ENCODE data around the gene HAUS8.

Gene HAUS8

GRCh38 chr19:17075035-17075863 lies at the start of gene HAUS8, which contains the start of gene MYO9B:
HAUS8 (minus strand) TSS chr19:17075452; CDS start chr19:17075422, 30 bp downstream.
MYO9B (plus strand) TSS chr19:17075777; CDS start chr19:17101718, 25,941 bp downstream.
- TF ChIP-seq CTCF (IDR thresholded peaks at IDR 0.05), result peak; percentile 35
- H3K36me3 ChIP-seq, result peaks cover 21% of the 10 kb centered on the region
- peak within 1 kb of the TSS; percentile 91 to 92 for H3K4me3 ChIP-seq (ENCODE audit: low read depth in 1 of 2, low read length in 1 of 2)
- peak within 1 kb of the TSS; percentile 93 for H3K27ac ChIP-seq
- peaks cover 54% of the 10 kb centered on the region in 2 experiments for H3K4me1 ChIP-seq (ENCODE audit: control insufficient read depth in 1 of 2, insufficient read depth in 1 of 2, low read depth in 1 of 2, low read length in 1 of 2)
- no peaks in the 10 kb centered on the region for H3K9me3 ChIP-seq
- no peaks in the 10 kb centered on the region for H3K27me3 ChIP-seq

- peaks cover 73 to 75% of the 10 kb centered on the region in 2 experiments for H3K4me1 ChIP-seq (ENCODE audit: control insufficient read depth in 1 of 2, insufficient read depth in 1 of 2, low read depth in 1 of 2, low read length in 1 of 2)
- no peaks in the 10 kb centered on the region for H3K9me3 ChIP-seq
- H3K27ac ChIP-seq, result peak overlapping the region; percentile 97
- no peaks in the 10 kb centered on the region for H3K27me3 ChIP-seq
- H3K36me3 ChIP-seq, result peaks cover 29% of the 10 kb centered on the region
- TF ChIP-seq CTCF (IDR thresholded peaks at IDR 0.05), result no peak
- no peak overlapping the region for H3K4me3 ChIP-seq (ENCODE audit: low read depth in 1 of 2, low read length in 1 of 2)
These were observed 48.8 kb upstream of the HAUS8 start for GRCh38 chr19:17124025-17124424.

- TF ChIP-seq CTCF (IDR thresholded peaks at IDR 0.05), result no peak
- no peaks in the 10 kb centered on the region for H3K9me3 ChIP-seq
- H3K36me3 ChIP-seq, result peaks cover 23% of the 10 kb centered on the region
- H3K4me3 ChIP-seq (ENCODE audit: low read depth in 1 of 2, low read length in 1 of 2), result no peak overlapping the region
- peaks cover 75 to 78% of the 10 kb centered on the region in 2 experiments for H3K4me1 ChIP-seq (ENCODE audit: control insufficient read depth in 1 of 2, insufficient read depth in 1 of 2, low read depth in 1 of 2, low read length in 1 of 2)
- no peaks in the 10 kb centered on the region for H3K27me3 ChIP-seq
- H3K27ac ChIP-seq, result peak overlapping the region; percentile 97
These were observed 47.8 kb upstream of the HAUS8 start for GRCh38 chr19:17123041-17123440.

- Histone ChIP-seq H3K27ac (peak overlapping the region; percentile 97), H3K4me1 (ENCODE audit: control insufficient read depth in 1 of 2, insufficient read depth in 1 of 2, low read depth in 1 of 2, low read length in 1 of 2) (peaks cover 76% of the 10 kb centered on the region in 2 experiments), H3K27me3 (no peaks in the 10 kb centered on the region), H3K36me3 (peaks cover 18% of the 10 kb centered on the region), H3K9me3 (no peaks in the 10 kb centered on the region), H3K4me3 (ENCODE audit: low read depth in 1 of 2, low read length in 1 of 2) (no peak overlapping the region)
- TF ChIP-seq CTCF (IDR thresholded peaks at IDR 0.05), result no peak
These were observed 46.6 kb upstream of the HAUS8 start for GRCh38 chr19:17121736-17122293.

GRCh38 chr19:17118957-17119356 lies 43.7 kb upstream of the HAUS8 start:
- peaks cover 23% of the 10 kb centered on the region for H3K36me3 ChIP-seq
- H3K27me3 ChIP-seq, result no peaks in the 10 kb centered on the region
- H3K9me3 ChIP-seq, result no peaks in the 10 kb centered on the region
- no peak for TF ChIP-seq CTCF (IDR thresholded peaks at IDR 0.05)
- H3K4me3 ChIP-seq (ENCODE audit: low read depth in 1 of 2, low read length in 1 of 2), result no peak overlapping the region
- peaks cover 60 to 69% of the 10 kb centered on the region in 2 experiments for H3K4me1 ChIP-seq (ENCODE audit: control insufficient read depth in 1 of 2, insufficient read depth in 1 of 2, low read depth in 1 of 2, low read length in 1 of 2)
- H3K27ac ChIP-seq, result peak overlapping the region; percentile 97
